GM23338 (cell line): Measurements from ENCODE around the gene AK9. TPM values are rescaled to one million over a fixed set of nuclear protein-coding genes. Genes with fewer than 3 reads are reported as not detected.

Experiments
- ATAC-seq: fragments of 200-7000 bp; cut with Tn5 transposase; 3 replicates; pipeline ENCODE4 v1.9.1; 2020
- DNase-seq: peaks from one replicate; pipeline ENCODE4 v3.0.0-alpha.2; 2015; ENCODE audit warnings: low spot score
- H2AFZ ChIP-seq: fragments of 200-600 bp; sonication (generic); 2 replicates; pipeline ENCODE4 v1.8.0; 2016; ENCODE audit warnings: antibody characterized with exemption, mild to moderate bottlenecking, moderate library complexity
- H3F3A ChIP-seq: fragments of 200-600 bp; sonication (generic); replicated peaks from 2 replicates; pipeline ENCODE4 v1.8.0; 2017; ENCODE audit warnings: antibody characterized with exemption, mixed run types, low read depth
- H3K27ac ChIP-seq: fragments of 200-600 bp; sonication (generic); 2 replicates; pipeline ENCODE4 v1.6.1; 2016; ENCODE audit warnings: low read depth
- H3K27me3 ChIP-seq: fragments of 200-600 bp; sonication (generic); 2 replicates; pipeline ENCODE4 v1.8.0; 2016; ENCODE audit warnings: mild to moderate bottlenecking, mixed run types, moderate library complexity; ENCODE audit not compliant: insufficient read depth
- H3K36me3 ChIP-seq: fragments of 200-600 bp; sonication (generic); 2 replicates; pipeline ENCODE4 v1.8.0; 2016; ENCODE audit warnings: mild to moderate bottlenecking; ENCODE audit not compliant: insufficient read depth
- H3K4me1 ChIP-seq: fragments of 200-600 bp; sonication (generic); 2 replicates; pipeline ENCODE4 v1.8.0; 2016; ENCODE audit warnings: mild to moderate bottlenecking, moderate library complexity; ENCODE audit not compliant: insufficient read depth
- H3K4me2 ChIP-seq: fragments of 200-600 bp; sonication (generic); 2 replicates; pipeline ENCODE4 v1.7.1; 2017; ENCODE audit warnings: mixed run types
- H3K4me3 ChIP-seq: fragments of 200-600 bp; sonication (generic); 2 replicates; pipeline ENCODE4 v1.6.1; 2016; ENCODE audit warnings: mixed run types
- H3K79me2 ChIP-seq: fragments of 200-600 bp; sonication (generic); replicated peaks from 2 replicates; pipeline ENCODE4 v1.8.0; 2017; ENCODE audit warnings: mild to moderate bottlenecking; ENCODE audit not compliant: insufficient read depth
- H3K9me2 ChIP-seq: fragments of 200-600 bp; sonication (generic); 2 replicates; pipeline ENCODE4 v1.8.0; 2017; ENCODE audit not compliant: insufficient read depth
- H4K20me1 ChIP-seq: fragments of 200-600 bp; sonication (generic); replicated peaks from 2 replicates; pipeline ENCODE4 v1.8.0; 2017; ENCODE audit warnings: mild to moderate bottlenecking; ENCODE audit not compliant: insufficient read depth
- H3K27ac Mint-ChIP-seq: 2 replicates; pipeline ENCODE4 v1.8.0; 2020; ENCODE audit warnings: inconsistent platforms, mild to moderate bottlenecking, moderate library complexity, mixed read lengths
- H3K27me3 Mint-ChIP-seq: 3 replicates; pipeline ENCODE4 v1.8.0; 2022; ENCODE audit warnings: low read depth, mild to moderate bottlenecking, moderate library complexity, mixed read lengths, inconsistent platforms; ENCODE audit not compliant: insufficient read depth, poor library complexity
- H3K36me3 Mint-ChIP-seq: 3 replicates; pipeline ENCODE4 v1.8.0; 2021; ENCODE audit warnings: low read depth, mild to moderate bottlenecking, inconsistent platforms, moderate library complexity, mixed read lengths
- H3K4me1 Mint-ChIP-seq: 3 replicates; pipeline ENCODE4 v1.8.0; 2020; ENCODE audit warnings: mild to moderate bottlenecking, inconsistent platforms, mixed read lengths
- H3K4me3 Mint-ChIP-seq: 3 replicates; pipeline ENCODE4 v1.8.0; 2021; ENCODE audit warnings: moderate library complexity, mild to moderate bottlenecking, inconsistent platforms, mixed read lengths
- H3K9me3 Mint-ChIP-seq: 3 replicates; pipeline ENCODE4 v1.8.0; 2020; ENCODE audit warnings: moderate library complexity, mild to moderate bottlenecking, inconsistent platforms, mixed read lengths
- CREB1 ChIP-seq: fragments of 250-450 bp; sonication (Bioruptor Pico); IDR thresholded peaks from 2 replicates; pipeline ENCODE4 v1.5.0; 2020; ENCODE audit warnings: low read depth, mild to moderate bottlenecking, moderate library complexity
- CTCF ChIP-seq, 2 experiments: fragments of 200-600 bp in 1 of 2; sonication (generic) in 1 of 2; conservative IDR thresholded peaks; 2 replicates each; pipeline versions ENCODE4 v1.5.1 to v1.6.1; 2016 to 2017; ENCODE audit warnings: antibody characterized with exemption in 2 of 2, low read depth in 2 of 2, mild to moderate bottlenecking in 2 of 2, moderate library complexity in 1 of 2
- EZH2phosphoT487 ChIP-seq: fragments of 200-600 bp; sonication (generic); IDR thresholded peaks from one replicate; pipeline ENCODE4 v1.8.1; 2018; ENCODE audit warnings: antibody characterized with exemption; ENCODE audit not compliant: unreplicated experiment
- JUNB ChIP-seq: IDR thresholded peaks from one replicate; pipeline ENCODE4 v1.6.1; 2016; ENCODE audit warnings: antibody characterized with exemption; ENCODE audit not compliant: unreplicated experiment
- NANOG ChIP-seq: IDR thresholded peaks from 2 replicates; pipeline ENCODE4 v1.6.1; 2016; ENCODE audit warnings: antibody characterized with exemption, borderline replicate concordance
- POLR2AphosphoS5 ChIP-seq: IDR thresholded peaks from 2 replicates; pipeline ENCODE4 v1.6.1; 2016; ENCODE audit warnings: antibody characterized with exemption, low read depth
- STAT1 ChIP-seq: IDR thresholded peaks from one replicate; pipeline ENCODE4 v1.6.1; 2016; ENCODE audit warnings: antibody characterized with exemption; ENCODE audit not compliant: unreplicated experiment
- ZNF114 ChIP-seq: fragments of 250-450 bp; sonication (Bioruptor Pico); IDR thresholded peaks from 2 replicates; pipeline ENCODE4 v1.5.0; 2020; ENCODE audit warnings: mild to moderate bottlenecking, moderate library complexity
- ZNF331 ChIP-seq: fragments of 250-450 bp; sonication (Bioruptor Pico); IDR thresholded peaks from 2 replicates; pipeline ENCODE4 v1.5.0; 2020; ENCODE audit warnings: low read depth, mild to moderate bottlenecking, moderate library complexity
- polyA plus RNA-seq: library from polyadenylated mRNA; unstranded; fragments of >200 nt; fragmentation: Nextera tagmentation; extraction: Ambion mirVana; gene quantifications from 2 replicates; pipeline ENCODE4 v1.2.1, GENCODE V29; 2016
- total RNA-seq: library from RNA; depleted of rRNA; stranded (reverse); fragments of >200 nt; shearing (Covaris generic); gene quantifications from 2 replicates; pipeline ENCODE4 v1.2.3, GENCODE V29; 2014
- TF ChIP-seq, protein P1 (sequence below): IDR thresholded peaks from one replicate; pipeline ENCODE4 v1.6.1; 2018; ENCODE audit warnings: antibody characterized with exemption; ENCODE audit not compliant: unreplicated experiment
- TF ChIP-seq, protein P2 (sequence below): IDR thresholded peaks from 2 replicates; pipeline ENCODE4 v1.6.1; 2016; ENCODE audit warnings: antibody characterized with exemption
- TF ChIP-seq, protein P3 (sequence below): fragments of 250-450 bp; sonication (Bioruptor Pico); IDR thresholded peaks from 2 replicates; pipeline ENCODE4 v1.5.0; 2020; ENCODE audit warnings: mild to moderate bottlenecking, moderate library complexity

Gene AK9
- total and polyA plus RNA-seq, 2 experiments from 2014 or later, result 2.0 to 6.4 TPM

DNA sequence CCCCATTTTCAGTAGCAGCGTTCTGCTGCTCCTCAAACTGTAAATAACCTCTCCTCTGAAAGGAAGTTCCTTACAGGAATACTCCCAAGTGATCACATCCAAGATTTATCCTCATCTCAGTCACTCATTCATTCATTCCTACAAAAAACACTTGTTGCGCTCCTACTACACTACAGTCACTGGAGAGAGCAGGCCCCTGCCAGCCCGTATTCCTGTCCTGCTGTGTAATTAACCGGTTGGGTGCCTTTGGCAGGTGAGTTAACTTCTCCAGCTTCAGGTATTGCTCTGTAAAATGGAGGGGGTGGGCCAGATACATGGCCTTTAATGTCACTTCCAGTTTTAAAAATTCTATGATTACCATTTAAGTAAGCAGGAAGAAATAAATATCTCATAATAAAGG is 192.9 kb downstream of the AK9 start:
- no peaks in the 10 kb centered on the region for H3K36me3 ChIP-seq
- H3K27me3 Mint-ChIP-seq, result peaks cover 5% of the 10 kb centered on the region
- ATAC-seq (peak; percentile 68), DNase-seq (no peak)
- H3K4me2 ChIP-seq, result no peak overlapping the region
- no peaks in the 10 kb centered on the region for H3K79me2 ChIP-seq
- H3K4me1 Mint-ChIP-seq, result peaks cover 46% of the 10 kb centered on the region
- peaks cover 9% of the 10 kb centered on the region; the same call in 1 of the 2 replicates for H3K9me2 ChIP-seq
- TF ChIP-seq ZNF114 (CRISPR knock-in tag) (no peak), EZH2phosphoT487 (no peak), ZNF331 (CRISPR knock-in tag) (no peak), CTCF (conservative IDR thresholded peaks at IDR 0.05; ENCODE audit: low read depth in 2 of 2) (no peak), JUNB (no peak), CREB1 (CRISPR knock-in tag) (no peak), STAT1 (no peak), NANOG (no peak), POLR2AphosphoS5 (no peak)
- TF ChIP-seq, protein P1, sequence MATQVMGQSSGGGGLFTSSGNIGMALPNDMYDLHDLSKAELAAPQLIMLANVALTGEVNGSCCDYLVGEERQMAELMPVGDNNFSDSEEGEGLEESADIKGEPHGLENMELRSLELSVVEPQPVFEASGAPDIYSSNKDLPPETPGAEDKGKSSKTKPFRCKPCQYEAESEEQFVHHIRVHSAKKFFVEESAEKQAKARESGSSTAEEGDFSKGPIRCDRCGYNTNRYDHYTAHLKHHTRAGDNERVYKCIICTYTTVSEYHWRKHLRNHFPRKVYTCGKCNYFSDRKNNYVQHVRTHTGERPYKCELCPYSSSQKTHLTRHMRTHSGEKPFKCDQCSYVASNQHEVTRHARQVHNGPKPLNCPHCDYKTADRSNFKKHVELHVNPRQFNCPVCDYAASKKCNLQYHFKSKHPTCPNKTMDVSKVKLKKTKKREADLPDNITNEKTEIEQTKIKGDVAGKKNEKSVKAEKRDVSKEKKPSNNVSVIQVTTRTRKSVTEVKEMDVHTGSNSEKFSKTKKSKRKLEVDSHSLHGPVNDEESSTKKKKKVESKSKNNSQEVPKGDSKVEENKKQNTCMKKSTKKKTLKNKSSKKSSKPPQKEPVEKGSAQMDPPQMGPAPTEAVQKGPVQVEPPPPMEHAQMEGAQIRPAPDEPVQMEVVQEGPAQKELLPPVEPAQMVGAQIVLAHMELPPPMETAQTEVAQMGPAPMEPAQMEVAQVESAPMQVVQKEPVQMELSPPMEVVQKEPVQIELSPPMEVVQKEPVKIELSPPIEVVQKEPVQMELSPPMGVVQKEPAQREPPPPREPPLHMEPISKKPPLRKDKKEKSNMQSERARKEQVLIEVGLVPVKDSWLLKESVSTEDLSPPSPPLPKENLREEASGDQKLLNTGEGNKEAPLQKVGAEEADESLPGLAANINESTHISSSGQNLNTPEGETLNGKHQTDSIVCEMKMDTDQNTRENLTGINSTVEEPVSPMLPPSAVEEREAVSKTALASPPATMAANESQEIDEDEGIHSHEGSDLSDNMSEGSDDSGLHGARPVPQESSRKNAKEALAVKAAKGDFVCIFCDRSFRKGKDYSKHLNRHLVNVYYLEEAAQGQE, result no peak
- TF ChIP-seq, protein P2, sequence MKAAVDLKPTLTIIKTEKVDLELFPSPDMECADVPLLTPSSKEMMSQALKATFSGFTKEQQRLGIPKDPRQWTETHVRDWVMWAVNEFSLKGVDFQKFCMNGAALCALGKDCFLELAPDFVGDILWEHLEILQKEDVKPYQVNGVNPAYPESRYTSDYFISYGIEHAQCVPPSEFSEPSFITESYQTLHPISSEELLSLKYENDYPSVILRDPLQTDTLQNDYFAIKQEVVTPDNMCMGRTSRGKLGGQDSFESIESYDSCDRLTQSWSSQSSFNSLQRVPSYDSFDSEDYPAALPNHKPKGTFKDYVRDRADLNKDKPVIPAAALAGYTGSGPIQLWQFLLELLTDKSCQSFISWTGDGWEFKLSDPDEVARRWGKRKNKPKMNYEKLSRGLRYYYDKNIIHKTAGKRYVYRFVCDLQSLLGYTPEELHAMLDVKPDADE, result no peak
- TF ChIP-seq, protein P3, sequence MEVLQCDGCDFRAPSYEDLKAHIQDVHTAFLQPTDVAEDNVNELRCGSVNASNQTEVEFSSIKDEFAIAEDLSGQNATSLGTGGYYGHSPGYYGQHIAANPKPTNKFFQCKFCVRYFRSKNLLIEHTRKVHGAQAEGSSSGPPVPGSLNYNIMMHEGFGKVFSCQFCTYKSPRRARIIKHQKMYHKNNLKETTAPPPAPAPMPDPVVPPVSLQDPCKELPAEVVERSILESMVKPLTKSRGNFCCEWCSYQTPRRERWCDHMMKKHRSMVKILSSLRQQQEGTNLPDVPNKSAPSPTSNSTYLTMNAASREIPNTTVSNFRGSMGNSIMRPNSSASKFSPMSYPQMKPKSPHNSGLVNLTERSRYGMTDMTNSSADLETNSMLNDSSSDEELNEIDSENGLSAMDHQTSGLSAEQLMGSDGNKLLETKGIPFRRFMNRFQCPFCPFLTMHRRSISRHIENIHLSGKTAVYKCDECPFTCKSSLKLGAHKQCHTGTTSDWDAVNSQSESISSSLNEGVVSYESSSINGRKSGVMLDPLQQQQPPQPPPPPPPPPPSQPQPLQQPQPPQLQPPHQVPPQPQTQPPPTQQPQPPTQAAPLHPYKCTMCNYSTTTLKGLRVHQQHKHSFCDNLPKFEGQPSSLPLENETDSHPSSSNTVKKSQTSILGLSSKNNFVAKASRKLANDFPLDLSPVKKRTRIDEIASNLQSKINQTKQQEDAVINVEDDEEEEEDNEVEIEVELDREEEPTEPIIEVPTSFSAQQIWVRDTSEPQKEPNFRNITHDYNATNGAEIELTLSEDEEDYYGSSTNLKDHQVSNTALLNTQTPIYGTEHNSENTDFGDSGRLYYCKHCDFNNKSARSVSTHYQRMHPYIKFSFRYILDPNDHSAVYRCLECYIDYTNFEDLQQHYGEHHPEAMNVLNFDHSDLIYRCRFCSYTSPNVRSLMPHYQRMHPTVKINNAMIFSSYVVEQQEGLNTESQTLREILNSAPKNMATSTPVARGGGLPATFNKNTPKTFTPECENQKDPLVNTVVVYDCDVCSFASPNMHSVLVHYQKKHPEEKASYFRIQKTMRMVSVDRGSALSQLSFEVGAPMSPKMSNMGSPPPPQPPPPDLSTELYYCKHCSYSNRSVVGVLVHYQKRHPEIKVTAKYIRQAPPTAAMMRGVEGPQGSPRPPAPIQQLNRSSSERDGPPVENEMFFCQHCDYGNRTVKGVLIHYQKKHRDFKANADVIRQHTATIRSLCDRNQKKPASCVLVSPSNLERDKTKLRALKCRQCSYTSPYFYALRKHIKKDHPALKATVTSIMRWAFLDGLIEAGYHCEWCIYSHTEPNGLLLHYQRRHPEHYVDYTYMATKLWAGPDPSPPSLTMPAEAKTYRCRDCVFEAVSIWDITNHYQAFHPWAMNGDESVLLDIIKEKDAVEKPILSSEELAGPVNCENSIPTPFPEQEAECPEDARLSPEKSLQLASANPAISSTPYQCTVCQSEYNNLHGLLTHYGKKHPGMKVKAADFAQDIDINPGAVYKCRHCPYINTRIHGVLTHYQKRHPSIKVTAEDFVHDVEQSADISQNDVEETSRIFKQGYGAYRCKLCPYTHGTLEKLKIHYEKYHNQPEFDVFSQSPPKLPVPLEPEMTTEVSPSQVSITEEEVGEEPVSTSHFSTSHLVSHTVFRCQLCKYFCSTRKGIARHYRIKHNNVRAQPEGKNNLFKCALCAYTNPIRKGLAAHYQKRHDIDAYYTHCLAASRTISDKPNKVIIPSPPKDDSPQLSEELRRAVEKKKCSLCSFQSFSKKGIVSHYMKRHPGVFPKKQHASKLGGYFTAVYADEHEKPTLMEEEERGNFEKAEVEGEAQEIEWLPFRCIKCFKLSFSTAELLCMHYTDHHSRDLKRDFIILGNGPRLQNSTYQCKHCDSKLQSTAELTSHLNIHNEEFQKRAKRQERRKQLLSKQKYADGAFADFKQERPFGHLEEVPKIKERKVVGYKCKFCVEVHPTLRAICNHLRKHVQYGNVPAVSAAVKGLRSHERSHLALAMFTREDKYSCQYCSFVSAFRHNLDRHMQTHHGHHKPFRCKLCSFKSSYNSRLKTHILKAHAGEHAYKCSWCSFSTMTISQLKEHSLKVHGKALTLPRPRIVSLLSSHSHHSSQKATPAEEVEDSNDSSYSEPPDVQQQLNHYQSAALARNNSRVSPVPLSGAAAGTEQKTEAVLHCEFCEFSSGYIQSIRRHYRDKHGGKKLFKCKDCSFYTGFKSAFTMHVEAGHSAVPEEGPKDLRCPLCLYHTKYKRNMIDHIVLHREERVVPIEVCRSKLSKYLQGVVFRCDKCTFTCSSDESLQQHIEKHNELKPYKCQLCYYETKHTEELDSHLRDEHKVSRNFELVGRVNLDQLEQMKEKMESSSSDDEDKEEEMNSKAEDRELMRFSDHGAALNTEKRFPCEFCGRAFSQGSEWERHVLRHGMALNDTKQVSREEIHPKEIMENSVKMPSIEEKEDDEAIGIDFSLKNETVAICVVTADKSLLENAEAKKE (CRISPR knock-in tag), result no peak
- no peaks in the 10 kb centered on the region for H4K20me1 ChIP-seq
- H3K27ac ChIP-seq, result no peak overlapping the region
- no peak overlapping the region for H3K4me3 ChIP-seq
- H3K9me3 Mint-ChIP-seq, result no peaks in the 10 kb centered on the region
- H3K4me1 ChIP-seq, result peaks cover 20% of the 10 kb centered on the region
- H3F3A ChIP-seq, result no peaks in the 10 kb centered on the region
- no peaks in the 10 kb centered on the region for H3K36me3 Mint-ChIP-seq
- H3K4me3 Mint-ChIP-seq, result no peak overlapping the region
- peak overlapping the region; percentile 39; the same call in 1 of the 2 replicates for H2AFZ ChIP-seq
- H3K27me3 ChIP-seq, result no peaks in the 10 kb centered on the region
- H3K27ac Mint-ChIP-seq, result no peak overlapping the region
